GM23338 (cell line): ENCODE data around the gene DNAAF3. TPM values are rescaled to one million over a fixed set of nuclear protein-coding genes. Genes with fewer than 3 reads are reported as not detected.
"Not testable (repeated sequence)": the region's sequence is repeated elsewhere in the genome, so short reads cannot be mapped to it uniquely, and the experiment has no call there.

Experiments used
- ATAC-seq: fragments of 200-7000 bp; cut with Tn5 transposase; 3 replicates; pipeline ENCODE4 v1.9.1; 2020
- DNase-seq: peaks from one replicate; pipeline ENCODE4 v3.0.0-alpha.2; 2015; ENCODE audit warnings: low spot score
- H2AFZ ChIP-seq: fragments of 200-600 bp; sonication (generic); 2 replicates; pipeline ENCODE4 v1.8.0; 2016; ENCODE audit warnings: antibody characterized with exemption, mild to moderate bottlenecking, moderate library complexity
- H3F3A ChIP-seq: fragments of 200-600 bp; sonication (generic); replicated peaks from 2 replicates; pipeline ENCODE4 v1.8.0; 2017; ENCODE audit warnings: antibody characterized with exemption, mixed run types, low read depth
- H3K27ac ChIP-seq: fragments of 200-600 bp; sonication (generic); 2 replicates; pipeline ENCODE4 v1.6.1; 2016; ENCODE audit warnings: low read depth
- H3K27me3 ChIP-seq: fragments of 200-600 bp; sonication (generic); 2 replicates; pipeline ENCODE4 v1.8.0; 2016; ENCODE audit warnings: mild to moderate bottlenecking, mixed run types, moderate library complexity; ENCODE audit not compliant: insufficient read depth
- H3K36me3 ChIP-seq: fragments of 200-600 bp; sonication (generic); 2 replicates; pipeline ENCODE4 v1.8.0; 2016; ENCODE audit warnings: mild to moderate bottlenecking; ENCODE audit not compliant: insufficient read depth
- H3K4me1 ChIP-seq: fragments of 200-600 bp; sonication (generic); 2 replicates; pipeline ENCODE4 v1.8.0; 2016; ENCODE audit warnings: mild to moderate bottlenecking, moderate library complexity; ENCODE audit not compliant: insufficient read depth
- H3K4me2 ChIP-seq: fragments of 200-600 bp; sonication (generic); 2 replicates; pipeline ENCODE4 v1.7.1; 2017; ENCODE audit warnings: mixed run types
- H3K4me3 ChIP-seq: fragments of 200-600 bp; sonication (generic); 2 replicates; pipeline ENCODE4 v1.6.1; 2016; ENCODE audit warnings: mixed run types
- H3K79me2 ChIP-seq: fragments of 200-600 bp; sonication (generic); replicated peaks from 2 replicates; pipeline ENCODE4 v1.8.0; 2017; ENCODE audit warnings: mild to moderate bottlenecking; ENCODE audit not compliant: insufficient read depth
- H3K9me2 ChIP-seq: fragments of 200-600 bp; sonication (generic); 2 replicates; pipeline ENCODE4 v1.8.0; 2017; ENCODE audit not compliant: insufficient read depth
- H4K20me1 ChIP-seq: fragments of 200-600 bp; sonication (generic); replicated peaks from 2 replicates; pipeline ENCODE4 v1.8.0; 2017; ENCODE audit warnings: mild to moderate bottlenecking; ENCODE audit not compliant: insufficient read depth
- H3K27ac Mint-ChIP-seq: 2 replicates; pipeline ENCODE4 v1.8.0; 2020; ENCODE audit warnings: inconsistent platforms, mild to moderate bottlenecking, moderate library complexity, mixed read lengths
- H3K27me3 Mint-ChIP-seq: 3 replicates; pipeline ENCODE4 v1.8.0; 2022; ENCODE audit warnings: low read depth, mild to moderate bottlenecking, moderate library complexity, mixed read lengths, inconsistent platforms; ENCODE audit not compliant: insufficient read depth, poor library complexity
- H3K36me3 Mint-ChIP-seq: 3 replicates; pipeline ENCODE4 v1.8.0; 2021; ENCODE audit warnings: low read depth, mild to moderate bottlenecking, inconsistent platforms, moderate library complexity, mixed read lengths
- H3K4me1 Mint-ChIP-seq: 3 replicates; pipeline ENCODE4 v1.8.0; 2020; ENCODE audit warnings: mild to moderate bottlenecking, inconsistent platforms, mixed read lengths
- H3K4me3 Mint-ChIP-seq: 3 replicates; pipeline ENCODE4 v1.8.0; 2021; ENCODE audit warnings: moderate library complexity, mild to moderate bottlenecking, inconsistent platforms, mixed read lengths
- H3K9me3 Mint-ChIP-seq: 3 replicates; pipeline ENCODE4 v1.8.0; 2020; ENCODE audit warnings: moderate library complexity, mild to moderate bottlenecking, inconsistent platforms, mixed read lengths
- CREB1 ChIP-seq: fragments of 250-450 bp; sonication (Bioruptor Pico); IDR thresholded peaks from 2 replicates; pipeline ENCODE4 v1.5.0; 2020; ENCODE audit warnings: low read depth, mild to moderate bottlenecking, moderate library complexity
- EZH2phosphoT487 ChIP-seq: fragments of 200-600 bp; sonication (generic); IDR thresholded peaks from one replicate; pipeline ENCODE4 v1.8.1; 2018; ENCODE audit warnings: antibody characterized with exemption; ENCODE audit not compliant: unreplicated experiment
- JUNB ChIP-seq: IDR thresholded peaks from one replicate; pipeline ENCODE4 v1.6.1; 2016; ENCODE audit warnings: antibody characterized with exemption; ENCODE audit not compliant: unreplicated experiment
- ZNF114 ChIP-seq: fragments of 250-450 bp; sonication (Bioruptor Pico); IDR thresholded peaks from 2 replicates; pipeline ENCODE4 v1.5.0; 2020; ENCODE audit warnings: mild to moderate bottlenecking, moderate library complexity
- polyA plus RNA-seq: library from polyadenylated mRNA; unstranded; fragments of >200 nt; fragmentation: Nextera tagmentation; extraction: Ambion mirVana; gene quantifications from 2 replicates; pipeline ENCODE4 v1.2.1, GENCODE V29; 2016
- total RNA-seq: library from RNA; depleted of rRNA; stranded (reverse); fragments of >200 nt; shearing (Covaris generic); gene quantifications from 2 replicates; pipeline ENCODE4 v1.2.3, GENCODE V29; 2014
- TF ChIP-seq, protein P1 (sequence below): IDR thresholded peaks from one replicate; pipeline ENCODE4 v1.6.1; 2018; ENCODE audit warnings: antibody characterized with exemption; ENCODE audit not compliant: unreplicated experiment
- TF ChIP-seq, protein P2 (sequence below): IDR thresholded peaks from 2 replicates; pipeline ENCODE4 v1.6.1; 2016; ENCODE audit warnings: antibody characterized with exemption
- TF ChIP-seq, protein P3 (sequence below), 2 experiments: fragments of 200-600 bp in 1 of 2; sonication (generic) in 1 of 2; conservative IDR thresholded peaks; 2 replicates each; pipeline versions ENCODE4 v1.5.1 to v1.6.1; 2016 to 2017; ENCODE audit warnings: antibody characterized with exemption in 2 of 2, low read depth in 2 of 2, mild to moderate bottlenecking in 2 of 2, moderate library complexity in 1 of 2

The DNAAF3 gene
- total and polyA plus RNA-seq, 2 experiments from 2014 or later, result 8.5 to 9.0 TPM

DNA sequence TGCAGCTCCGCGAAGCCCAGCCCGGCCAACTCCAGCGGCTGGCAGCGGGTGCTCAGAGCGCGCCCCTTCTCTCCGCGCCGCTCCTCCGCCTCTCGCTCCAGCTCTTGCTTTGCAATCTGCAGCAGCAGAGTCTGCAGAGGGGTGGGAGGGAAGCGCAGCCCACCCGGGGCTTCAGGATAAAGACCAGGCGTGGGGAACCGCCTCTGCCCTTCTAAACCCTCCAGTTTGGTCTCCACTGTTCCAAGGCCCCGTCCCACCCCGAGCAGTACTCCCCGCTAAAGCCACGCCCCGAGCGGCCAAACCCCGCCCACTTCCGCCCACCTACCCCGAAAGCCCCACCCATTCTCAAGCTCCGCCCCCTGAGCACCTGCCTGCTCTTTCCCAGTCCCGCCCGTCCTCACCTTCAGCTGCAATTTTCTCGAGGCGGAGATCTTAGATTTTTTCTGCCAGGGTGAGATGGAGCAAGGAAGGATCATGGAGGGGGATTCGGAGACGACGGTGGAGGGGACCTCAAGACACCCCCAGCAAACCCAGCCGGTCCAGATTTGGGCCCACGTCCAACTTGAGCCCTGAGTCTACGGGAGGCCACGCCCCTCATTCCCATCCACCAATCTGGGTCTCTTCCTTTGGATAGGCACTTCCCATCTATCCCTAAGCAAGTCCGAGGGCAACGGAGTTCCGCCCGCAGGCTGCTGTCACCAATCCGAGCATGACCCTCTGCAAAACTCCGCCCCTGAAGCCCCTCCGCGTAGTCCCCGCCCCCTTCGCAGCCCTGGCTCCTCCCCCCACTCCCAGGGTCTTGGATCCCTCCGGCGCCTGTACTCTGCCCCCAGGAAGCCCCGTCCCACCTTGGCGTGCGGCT is 10.0 kb downstream of the DNAAF3 start (continued):
- TF ChIP-seq, protein P1, sequence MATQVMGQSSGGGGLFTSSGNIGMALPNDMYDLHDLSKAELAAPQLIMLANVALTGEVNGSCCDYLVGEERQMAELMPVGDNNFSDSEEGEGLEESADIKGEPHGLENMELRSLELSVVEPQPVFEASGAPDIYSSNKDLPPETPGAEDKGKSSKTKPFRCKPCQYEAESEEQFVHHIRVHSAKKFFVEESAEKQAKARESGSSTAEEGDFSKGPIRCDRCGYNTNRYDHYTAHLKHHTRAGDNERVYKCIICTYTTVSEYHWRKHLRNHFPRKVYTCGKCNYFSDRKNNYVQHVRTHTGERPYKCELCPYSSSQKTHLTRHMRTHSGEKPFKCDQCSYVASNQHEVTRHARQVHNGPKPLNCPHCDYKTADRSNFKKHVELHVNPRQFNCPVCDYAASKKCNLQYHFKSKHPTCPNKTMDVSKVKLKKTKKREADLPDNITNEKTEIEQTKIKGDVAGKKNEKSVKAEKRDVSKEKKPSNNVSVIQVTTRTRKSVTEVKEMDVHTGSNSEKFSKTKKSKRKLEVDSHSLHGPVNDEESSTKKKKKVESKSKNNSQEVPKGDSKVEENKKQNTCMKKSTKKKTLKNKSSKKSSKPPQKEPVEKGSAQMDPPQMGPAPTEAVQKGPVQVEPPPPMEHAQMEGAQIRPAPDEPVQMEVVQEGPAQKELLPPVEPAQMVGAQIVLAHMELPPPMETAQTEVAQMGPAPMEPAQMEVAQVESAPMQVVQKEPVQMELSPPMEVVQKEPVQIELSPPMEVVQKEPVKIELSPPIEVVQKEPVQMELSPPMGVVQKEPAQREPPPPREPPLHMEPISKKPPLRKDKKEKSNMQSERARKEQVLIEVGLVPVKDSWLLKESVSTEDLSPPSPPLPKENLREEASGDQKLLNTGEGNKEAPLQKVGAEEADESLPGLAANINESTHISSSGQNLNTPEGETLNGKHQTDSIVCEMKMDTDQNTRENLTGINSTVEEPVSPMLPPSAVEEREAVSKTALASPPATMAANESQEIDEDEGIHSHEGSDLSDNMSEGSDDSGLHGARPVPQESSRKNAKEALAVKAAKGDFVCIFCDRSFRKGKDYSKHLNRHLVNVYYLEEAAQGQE, result no peak

DNA sequence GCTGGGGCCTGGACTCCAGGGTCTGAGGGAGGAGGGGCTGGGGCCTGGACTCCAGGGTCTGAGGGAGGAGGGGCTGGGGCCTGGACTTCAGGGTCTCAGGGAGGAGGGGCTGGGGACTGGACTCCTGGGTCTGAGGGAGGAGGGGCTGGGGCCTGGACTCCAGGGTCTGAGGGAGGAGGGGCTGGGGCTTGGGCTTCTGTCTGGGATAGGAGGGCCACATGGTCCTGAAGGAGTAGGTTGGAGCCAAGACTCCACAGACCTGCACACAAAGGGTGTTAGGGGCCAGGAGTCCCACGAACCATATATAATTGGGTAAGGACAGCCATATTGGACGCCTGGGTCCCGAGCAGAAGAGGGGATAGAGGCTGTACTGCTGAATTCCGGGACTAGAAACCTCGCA is 10.6 kb downstream of the DNAAF3 start:
- Histone ChIP-seq H3K4me1 (peaks cover 24% of the 10 kb centered on the region), H2AFZ (peak overlapping the region; percentile 47; the same call in 1 of the 2 replicates), H3K4me3 (peak overlapping the region; percentile 83), H3K4me2 (peak overlapping the region; percentile 86)
- H3K36me3 ChIP-seq, H4K20me1 ChIP-seq, H3K27me3 ChIP-seq, H3K79me2 ChIP-seq, H3F3A ChIP-seq, H3K9me2 ChIP-seq, H3K27ac Mint-ChIP-seq, ATAC-seq, H3K27ac ChIP-seq, DNase-seq, H3K9me3 Mint-ChIP-seq: not testable (repeated sequence)
- peaks cover 25% of the 10 kb centered on the region for H3K27me3 Mint-ChIP-seq
- peaks cover 24% of the 10 kb centered on the region for H3K4me1 Mint-ChIP-seq
- H3K4me3 Mint-ChIP-seq, result peak overlapping the region; percentile 92
- H3K36me3 Mint-ChIP-seq, result peaks cover 33% of the 10 kb centered on the region

DNA sequence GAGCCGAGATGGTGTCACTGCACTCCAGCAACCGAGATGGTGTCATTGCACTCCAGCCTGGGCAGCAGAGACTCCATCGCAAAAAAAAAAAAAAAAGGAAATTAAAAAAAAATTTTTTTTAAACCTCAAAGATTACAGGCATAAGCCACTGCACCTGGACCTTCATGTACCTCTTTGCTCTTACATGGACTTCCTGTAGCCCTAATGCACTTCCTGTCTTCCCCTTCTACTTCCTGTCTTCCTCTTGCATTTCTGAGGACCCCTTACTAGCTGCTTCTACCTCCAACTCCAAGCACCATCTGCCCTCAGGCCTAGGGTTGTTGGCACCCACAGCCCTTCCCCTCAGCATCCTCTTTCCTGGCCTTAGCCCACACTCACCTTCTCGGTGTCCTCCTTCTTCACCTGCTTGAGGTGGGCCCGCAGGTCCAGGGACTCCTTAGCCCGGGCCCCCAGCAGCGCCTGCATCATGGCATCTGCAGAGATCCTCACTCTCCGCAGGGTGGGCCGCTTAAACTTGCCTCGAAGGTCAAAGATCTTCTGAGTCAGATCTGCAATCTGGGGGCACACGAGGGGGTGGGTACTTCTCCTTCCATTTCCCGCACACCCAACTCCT is 12.7 kb downstream of the DNAAF3 start:
- Histone ChIP-seq H3K27ac (no peak overlapping the region), H4K20me1 (no peaks in the 10 kb centered on the region; the same call in 1 of the 2 replicates), H3K36me3 (no peaks in the 10 kb centered on the region; the same call in 1 of the 2 replicates), H3K9me2 (no peaks in the 10 kb centered on the region), H3K4me3 (no peak overlapping the region), H3K4me2 (no peak overlapping the region), H3K27me3 (peaks cover 10% of the 10 kb centered on the region; the same call in 1 of the 2 replicates), H3F3A (peaks cover 11% of the 10 kb centered on the region; the same call in 1 of the 2 replicates), H3K79me2 (no peaks in the 10 kb centered on the region), H3K4me1 (peaks cover 22% of the 10 kb centered on the region), H2AFZ (no peak overlapping the region)
- peaks cover 33% of the 10 kb centered on the region for H3K36me3 Mint-ChIP-seq
- H3K27ac Mint-ChIP-seq, result no peak overlapping the region
- H3K27me3 Mint-ChIP-seq, result peaks cover 25% of the 10 kb centered on the region
- ATAC-seq, result no peak
- H3K4me3 Mint-ChIP-seq, result no peak overlapping the region; the same call in 2 of the 3 replicates
- H3K4me1 Mint-ChIP-seq, result peaks cover 26% of the 10 kb centered on the region
- H3K9me3 Mint-ChIP-seq, result peaks cover 5% of the 10 kb centered on the region
- no peak for DNase-seq
- TF ChIP-seq EZH2phosphoT487 (no peak), CREB1 (CRISPR knock-in tag) (no peak), JUNB (no peak), ZNF114 (CRISPR knock-in tag) (no peak)
- TF ChIP-seq, protein P2, sequence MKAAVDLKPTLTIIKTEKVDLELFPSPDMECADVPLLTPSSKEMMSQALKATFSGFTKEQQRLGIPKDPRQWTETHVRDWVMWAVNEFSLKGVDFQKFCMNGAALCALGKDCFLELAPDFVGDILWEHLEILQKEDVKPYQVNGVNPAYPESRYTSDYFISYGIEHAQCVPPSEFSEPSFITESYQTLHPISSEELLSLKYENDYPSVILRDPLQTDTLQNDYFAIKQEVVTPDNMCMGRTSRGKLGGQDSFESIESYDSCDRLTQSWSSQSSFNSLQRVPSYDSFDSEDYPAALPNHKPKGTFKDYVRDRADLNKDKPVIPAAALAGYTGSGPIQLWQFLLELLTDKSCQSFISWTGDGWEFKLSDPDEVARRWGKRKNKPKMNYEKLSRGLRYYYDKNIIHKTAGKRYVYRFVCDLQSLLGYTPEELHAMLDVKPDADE, result no peak
- TF ChIP-seq, protein P3, sequence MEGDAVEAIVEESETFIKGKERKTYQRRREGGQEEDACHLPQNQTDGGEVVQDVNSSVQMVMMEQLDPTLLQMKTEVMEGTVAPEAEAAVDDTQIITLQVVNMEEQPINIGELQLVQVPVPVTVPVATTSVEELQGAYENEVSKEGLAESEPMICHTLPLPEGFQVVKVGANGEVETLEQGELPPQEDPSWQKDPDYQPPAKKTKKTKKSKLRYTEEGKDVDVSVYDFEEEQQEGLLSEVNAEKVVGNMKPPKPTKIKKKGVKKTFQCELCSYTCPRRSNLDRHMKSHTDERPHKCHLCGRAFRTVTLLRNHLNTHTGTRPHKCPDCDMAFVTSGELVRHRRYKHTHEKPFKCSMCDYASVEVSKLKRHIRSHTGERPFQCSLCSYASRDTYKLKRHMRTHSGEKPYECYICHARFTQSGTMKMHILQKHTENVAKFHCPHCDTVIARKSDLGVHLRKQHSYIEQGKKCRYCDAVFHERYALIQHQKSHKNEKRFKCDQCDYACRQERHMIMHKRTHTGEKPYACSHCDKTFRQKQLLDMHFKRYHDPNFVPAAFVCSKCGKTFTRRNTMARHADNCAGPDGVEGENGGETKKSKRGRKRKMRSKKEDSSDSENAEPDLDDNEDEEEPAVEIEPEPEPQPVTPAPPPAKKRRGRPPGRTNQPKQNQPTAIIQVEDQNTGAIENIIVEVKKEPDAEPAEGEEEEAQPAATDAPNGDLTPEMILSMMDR (conservative IDR thresholded peaks at IDR 0.05; ENCODE audit: low read depth in 2 of 2), result no peak
